NCI-H345 (cell line): ENCODE data around the gene ZYX.

Experiments
- DNase-seq: peaks from one replicate; lab custom pipeline; 2025; lab: John Stamatoyannopoulos, UW

The ZYX gene

DNA sequence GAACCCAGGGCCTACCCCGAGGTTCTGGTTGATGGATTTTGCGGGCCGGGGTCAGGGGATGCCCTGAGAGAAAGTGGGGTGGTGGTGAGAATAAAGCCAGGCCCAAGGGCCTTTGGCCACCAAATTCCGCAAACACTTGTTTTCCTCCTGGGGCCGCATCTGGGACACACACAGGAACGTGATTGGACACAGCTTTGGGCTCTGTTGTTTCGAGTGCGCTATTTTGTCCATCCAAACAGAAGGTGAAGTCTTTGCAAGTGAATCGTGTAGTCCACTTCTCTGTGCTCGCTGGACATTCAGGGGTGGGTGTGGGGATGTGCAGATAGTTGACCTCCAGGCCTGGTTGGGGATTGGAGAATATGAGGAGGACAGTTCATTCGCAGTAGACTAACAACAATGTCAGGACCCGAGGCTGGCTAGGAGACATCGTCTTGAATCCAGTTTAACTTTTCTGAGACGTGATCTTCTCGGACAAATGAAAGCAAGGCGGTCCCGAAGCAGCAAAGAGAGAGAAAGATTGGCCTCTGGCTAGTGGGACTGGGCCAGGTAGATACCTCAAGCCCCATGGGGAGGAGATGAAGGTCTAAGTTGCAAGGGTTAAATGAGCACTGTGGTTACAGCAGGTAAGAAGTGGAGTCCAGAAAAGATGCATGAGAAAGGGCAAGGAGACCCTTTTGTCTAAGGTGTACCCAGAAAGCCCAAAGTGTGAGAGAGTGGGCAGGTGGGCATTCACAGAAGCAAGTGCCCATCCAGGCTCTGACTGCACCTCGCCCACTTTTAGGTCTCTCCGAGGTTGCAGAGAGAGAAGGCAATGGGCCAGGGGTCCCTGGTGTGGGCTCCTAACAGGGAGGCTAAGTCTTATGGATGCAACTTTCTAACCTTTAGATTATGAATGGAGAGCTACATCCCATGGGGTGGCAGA is 17.9 kb upstream of the ZYX start:
- no peak for DNase-seq

DNA sequence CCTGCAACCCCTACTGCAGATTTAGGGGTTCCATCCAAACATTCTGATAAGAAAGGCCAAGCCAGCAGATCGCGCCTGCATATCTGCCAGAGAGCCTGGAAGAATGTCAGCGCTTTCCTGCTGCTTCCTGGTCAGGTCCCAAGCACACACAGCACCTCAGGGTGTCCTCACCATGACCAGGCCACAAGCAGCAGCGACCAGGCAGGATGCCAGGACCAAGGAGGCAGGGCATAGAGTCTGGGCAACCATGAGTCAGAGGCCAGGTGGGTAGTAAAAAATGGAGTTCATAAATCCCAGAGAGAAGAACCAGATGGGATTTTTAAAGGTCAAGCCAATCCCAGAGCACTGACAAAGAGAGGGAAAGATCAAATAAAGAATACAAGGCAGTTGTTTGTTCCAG is 13.2 kb upstream of the ZYX start:
- DNase-seq, result no peak

- DNase-seq, result no peak
Observed at GRCh38 chr7:143368387-143368786, 12.8 kb upstream of the ZYX start.

GRCh38 chr7:143369678-143370651 is 11.2 kb upstream of the ZYX start:
- DNase-seq, result no peak

DNA sequence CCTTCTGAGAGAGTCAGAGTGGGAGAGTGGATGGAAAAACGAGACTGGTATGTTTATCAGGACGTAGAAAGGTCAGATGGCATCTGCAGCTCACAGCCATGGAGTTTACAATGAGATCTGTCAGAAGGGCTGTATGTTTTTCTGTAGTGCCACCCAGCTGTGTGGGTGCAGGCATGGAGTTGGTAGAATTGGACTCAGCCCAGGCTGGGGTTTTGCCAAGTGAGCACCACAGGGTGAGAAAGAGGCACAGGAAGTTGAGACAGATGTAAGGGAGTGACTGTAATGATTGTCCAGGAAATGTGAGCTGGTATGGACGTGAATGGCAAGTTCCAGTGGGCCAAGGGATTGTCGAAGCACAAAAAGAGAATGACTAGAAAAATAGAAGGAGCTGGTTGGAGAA is 9.1 kb upstream of the ZYX start:
- no peak for DNase-seq

- no peak for DNase-seq
Observed at GRCh38 chr7:143373255-143373794, 7.8 kb upstream of the ZYX start.

- DNase-seq, result no peak
Observed at GRCh38 chr7:143374561-143374960, 6.6 kb upstream of the ZYX start.

DNA sequence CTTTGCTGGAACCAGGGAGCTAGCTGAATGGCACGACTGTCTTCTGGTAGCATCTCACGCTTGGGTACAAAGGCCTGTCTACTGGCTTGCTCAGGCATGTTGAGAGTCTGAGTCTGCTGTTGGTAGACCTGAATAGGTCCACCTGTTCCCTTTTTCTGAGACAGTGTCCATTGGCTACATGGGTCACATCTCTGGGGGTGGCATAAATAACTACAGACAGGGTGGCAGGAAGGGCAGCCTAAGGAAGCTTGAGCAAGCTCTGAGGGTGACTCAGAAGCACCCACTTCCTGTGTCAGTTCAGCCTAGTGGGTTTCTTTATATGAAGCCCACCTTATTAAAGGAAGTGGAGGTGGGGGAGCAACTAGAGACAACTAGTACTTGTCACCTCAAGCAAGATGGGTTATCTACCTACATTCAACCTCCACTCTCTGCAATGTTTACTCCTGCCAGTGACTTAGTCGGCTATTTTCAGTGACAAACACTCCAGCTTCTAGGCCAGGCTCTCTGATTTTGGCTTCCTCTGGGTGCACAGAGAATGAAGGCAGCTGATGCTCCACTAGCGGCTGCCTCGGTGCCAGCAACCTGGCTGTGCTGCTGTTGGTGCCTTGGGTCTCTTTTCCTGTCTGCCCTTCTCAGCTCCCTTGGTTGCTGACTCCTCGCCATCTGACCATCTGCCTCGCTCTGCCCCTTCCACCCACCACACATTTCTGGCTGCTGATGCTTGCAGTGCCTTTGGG is 5.7 kb upstream of the ZYX start:
- no peak for DNase-seq

GRCh38 chr7:143376396-143376795 is 4.7 kb upstream of the ZYX start:
- no peak for DNase-seq

GRCh38 chr7:143379611-143380259 is 1.4 kb upstream of the ZYX start:
- DNase-seq, result no peak

GRCh38 chr7:143380260-143380645 is 892 bp upstream of the ZYX start:
- peak; percentile 79 for DNase-seq

DNA sequence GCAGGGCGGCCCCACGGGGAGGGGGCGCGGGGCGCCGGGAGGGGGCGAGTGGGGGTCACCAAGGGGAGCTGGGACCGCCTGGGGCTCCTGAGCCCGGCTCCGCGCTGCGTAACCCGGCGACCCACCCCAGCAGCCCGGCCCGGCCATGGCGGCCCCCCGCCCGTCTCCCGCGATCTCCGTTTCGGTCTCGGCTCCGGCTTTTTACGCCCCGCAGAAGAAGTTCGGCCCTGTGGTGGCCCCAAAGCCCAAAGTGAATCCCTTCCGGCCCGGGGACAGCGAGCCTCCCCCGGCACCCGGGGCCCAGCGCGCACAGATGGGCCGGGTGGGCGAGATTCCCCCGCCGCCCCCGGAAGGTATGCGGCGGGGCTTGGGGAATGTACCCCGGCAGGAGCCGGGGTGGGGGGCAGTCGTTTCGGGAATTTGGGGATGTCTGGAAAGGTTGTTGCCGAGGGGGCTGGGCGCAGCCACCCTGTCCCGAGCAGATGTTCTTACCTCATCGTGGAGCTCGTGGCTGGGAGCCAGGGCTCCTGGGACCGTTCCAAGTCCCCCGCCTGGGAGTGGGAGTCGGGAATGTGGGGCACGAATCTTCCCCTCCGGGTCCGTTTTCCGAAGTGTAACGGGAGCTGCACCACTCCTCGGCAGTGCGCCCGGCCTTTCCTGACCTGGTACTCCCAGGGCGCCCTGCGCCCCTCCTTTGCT is 431 bp downstream of the ZYX start:
- peak; percentile 35 for DNase-seq

- no peak for DNase-seq
Observed at GRCh38 chr7:143382126-143382790, 1.1 kb downstream of the ZYX start.

DNA sequence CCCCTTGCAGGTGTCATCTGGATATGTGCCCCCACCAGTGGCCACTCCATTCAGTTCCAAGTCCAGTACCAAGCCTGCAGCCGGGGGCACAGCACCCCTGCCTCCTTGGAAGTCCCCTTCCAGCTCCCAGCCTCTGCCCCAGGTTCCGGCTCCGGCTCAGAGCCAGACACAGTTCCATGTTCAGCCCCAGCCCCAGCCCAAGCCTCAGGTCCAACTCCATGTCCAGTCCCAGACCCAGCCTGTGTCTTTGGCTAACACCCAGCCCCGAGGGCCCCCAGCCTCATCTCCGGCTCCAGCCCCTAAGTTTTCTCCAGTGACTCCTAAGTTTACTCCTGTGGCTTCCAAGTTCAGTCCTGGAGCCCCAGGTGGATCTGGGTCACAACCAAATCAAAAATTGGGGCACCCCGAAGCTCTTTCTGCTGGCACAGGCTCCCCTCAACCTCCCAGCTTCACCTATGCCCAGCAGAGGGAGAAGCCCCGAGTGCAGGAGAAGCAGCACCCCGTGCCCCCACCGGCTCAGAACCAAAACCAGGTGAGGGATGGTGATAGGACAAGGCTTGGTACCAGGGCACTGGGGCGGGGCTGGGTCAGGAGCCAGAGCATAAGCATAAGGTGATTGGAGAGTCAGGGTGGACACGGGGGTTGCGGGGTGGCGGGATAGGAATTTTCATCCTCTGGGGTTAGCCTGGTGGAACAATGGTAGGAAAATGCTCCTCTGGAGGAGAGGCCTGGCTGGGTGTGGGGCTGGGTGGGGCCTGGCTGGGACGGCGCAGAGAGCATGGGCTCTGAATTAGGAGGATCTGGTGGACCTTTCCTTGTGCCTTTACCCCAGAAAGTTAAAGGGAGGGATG is 1.9 kb downstream of the ZYX start:
- no peak for DNase-seq

- no peak for DNase-seq
Observed at GRCh38 chr7:143383642-143383957, 2.5 kb downstream of the ZYX start.

GRCh38 chr7:143384148-143384547 is 3.0 kb downstream of the ZYX start:
- DNase-seq, result no peak

DNA sequence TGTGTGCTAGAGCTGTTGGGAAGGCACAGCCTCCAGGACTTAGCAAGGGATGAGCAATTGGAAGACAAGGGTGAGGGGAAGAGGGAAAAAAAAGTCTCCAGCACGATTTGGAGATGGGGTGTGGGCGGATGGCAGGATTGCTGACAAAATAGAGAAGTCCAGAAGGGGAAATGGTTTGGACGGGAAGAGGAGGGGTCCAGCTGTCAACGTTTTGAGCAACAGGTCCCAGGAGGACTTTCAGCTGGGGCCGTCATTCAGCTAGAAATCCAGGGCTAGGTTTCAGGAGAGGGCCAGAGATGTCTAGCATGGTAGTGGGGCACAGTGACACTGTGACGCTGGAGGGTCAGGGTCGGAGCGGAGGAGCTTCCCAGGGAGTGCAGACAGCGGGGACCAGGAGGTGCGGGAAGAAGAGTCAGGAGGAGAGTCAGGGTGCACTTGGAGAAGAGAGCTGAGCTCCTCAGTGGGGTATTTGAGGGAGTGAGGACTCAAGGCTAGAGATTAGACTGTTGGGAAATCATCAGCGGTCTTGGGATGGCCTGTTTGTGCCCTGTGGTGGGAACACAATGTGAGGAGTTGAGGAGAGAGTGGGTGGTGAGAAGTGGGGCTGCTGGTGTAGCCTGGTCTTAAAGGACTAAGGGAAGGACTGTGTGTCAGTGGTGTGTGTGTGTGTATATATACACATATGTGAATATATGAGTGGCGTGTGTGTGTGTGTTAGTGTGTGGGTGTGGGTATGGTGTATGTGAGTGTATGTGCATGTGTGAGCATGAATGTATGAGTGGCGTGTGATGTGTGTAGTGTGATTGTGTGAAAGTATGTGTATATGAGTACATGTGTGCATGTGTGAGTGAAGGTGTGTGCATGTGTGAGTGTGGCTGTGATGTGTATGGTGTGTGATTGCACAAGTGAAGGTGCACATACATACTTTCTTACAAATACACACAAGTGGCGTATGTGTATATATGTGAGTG is 3.8 kb downstream of the ZYX start:
- DNase-seq, result no peak
